HCEC 1CT (cell line): ENCODE measurements around the gene PCDHGA1.
"Not testable (repeated sequence)": the region's sequence is repeated elsewhere in the genome, so short reads cannot be mapped to it uniquely, and the experiment has no call there.

Experiments used
- DNase-seq: peaks from one replicate; pipeline ENCODE4 v3.0.0-alpha.2; 2017

Gene PCDHGA1

GRCh38 chr5:141383345-141383744, 53.0 kb downstream of the PCDHGA1 start:
- no peak for DNase-seq

DNA sequence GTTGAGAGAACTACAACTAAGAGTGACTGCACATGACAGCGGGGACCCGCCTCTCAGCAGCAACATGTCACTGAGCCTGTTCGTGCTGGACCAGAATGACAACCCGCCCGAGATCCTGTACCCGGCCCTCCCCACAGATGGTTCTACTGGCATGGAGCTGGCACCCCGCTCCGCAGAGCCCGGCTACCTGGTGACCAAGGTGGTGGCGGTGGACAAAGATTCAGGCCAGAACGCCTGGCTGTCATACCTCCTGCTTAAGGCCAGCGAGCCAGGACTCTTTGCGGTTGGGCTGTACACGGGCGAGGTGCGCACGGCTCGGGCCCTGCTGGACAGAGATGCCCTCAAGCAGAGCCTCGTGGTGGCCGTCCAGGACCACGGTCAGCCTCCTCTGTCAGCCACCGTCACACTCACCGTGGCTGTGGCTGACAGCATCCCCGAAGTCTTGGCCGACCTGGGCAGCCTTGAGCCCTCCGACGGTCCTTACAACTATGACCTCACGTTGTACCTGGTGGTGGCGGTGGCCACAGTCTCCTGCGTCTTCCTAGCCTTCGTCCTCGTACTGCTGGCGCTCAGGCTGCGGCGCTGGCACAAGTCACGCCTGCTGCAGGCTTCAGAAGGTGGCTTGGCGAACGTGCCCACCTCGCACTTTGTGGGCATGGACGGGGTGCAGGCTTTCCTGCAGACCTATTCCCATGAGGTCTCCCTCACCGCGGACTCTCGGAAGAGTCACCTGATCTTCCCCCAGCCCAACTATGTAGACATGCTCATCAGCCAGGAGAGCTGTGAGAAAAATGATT, 54.4 kb downstream of the PCDHGA1 start:
- DNase-seq, result no peak

DNA sequence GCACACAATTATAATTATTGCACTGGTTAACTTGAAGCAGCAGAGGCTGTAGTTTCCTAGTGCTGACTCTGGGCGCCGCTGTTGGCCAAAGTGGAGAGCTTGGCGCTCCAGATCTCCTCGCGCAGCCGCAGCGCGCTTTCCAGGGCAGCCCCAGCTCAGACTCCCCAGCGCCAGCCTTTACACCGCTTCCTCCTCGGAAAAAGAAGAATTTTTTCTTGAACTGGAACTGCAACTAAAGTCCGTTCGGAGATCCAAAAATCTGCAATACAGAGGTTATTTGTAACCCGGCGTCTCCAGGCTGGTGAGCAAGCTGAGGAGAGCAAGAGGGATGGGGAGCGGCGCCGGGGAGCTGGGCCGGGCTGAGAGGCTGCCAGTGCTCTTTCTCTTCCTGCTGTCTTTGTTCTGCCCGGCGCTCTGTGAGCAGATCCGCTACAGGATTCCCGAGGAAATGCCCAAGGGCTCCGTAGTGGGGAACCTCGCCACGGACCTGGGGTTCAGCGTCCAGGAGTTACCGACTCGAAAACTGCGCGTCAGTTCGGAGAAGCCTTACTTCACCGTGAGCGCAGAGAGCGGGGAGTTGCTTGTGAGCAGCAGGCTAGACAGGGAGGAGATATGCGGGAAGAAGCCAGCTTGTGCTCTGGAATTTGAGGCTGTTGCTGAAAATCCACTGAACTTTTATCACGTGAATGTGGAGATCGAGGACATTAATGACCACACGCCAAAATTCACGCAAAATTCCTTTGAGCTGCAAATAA, 57.4 kb downstream of the PCDHGA1 start, which contains the start of gene PCDHGB4:
Gene PCDHGB4 (plus strand): TSS at position 142 of the 755 bp plus-strand sequence. CDS start 187 bp downstream, at position 329.
- DNase-seq, result not testable (repeated sequence)

DNA sequence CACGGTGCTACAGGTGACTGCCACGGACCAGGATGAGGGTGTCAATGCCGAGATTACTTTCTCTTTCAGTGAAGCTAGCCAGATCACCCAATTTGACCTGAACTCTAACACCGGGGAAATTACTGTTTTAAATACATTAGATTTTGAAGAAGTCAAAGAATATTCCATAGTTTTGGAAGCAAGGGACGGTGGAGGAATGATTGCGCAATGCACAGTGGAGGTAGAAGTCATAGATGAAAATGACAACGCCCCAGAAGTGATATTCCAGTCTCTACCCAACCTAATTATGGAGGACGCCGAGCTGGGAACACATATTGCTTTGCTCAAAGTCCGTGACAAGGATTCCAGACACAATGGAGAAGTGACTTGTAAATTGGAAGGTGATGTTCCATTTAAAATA, 58.3 kb downstream of the PCDHGA1 start:
- DNase-seq, result no peak

DNA sequence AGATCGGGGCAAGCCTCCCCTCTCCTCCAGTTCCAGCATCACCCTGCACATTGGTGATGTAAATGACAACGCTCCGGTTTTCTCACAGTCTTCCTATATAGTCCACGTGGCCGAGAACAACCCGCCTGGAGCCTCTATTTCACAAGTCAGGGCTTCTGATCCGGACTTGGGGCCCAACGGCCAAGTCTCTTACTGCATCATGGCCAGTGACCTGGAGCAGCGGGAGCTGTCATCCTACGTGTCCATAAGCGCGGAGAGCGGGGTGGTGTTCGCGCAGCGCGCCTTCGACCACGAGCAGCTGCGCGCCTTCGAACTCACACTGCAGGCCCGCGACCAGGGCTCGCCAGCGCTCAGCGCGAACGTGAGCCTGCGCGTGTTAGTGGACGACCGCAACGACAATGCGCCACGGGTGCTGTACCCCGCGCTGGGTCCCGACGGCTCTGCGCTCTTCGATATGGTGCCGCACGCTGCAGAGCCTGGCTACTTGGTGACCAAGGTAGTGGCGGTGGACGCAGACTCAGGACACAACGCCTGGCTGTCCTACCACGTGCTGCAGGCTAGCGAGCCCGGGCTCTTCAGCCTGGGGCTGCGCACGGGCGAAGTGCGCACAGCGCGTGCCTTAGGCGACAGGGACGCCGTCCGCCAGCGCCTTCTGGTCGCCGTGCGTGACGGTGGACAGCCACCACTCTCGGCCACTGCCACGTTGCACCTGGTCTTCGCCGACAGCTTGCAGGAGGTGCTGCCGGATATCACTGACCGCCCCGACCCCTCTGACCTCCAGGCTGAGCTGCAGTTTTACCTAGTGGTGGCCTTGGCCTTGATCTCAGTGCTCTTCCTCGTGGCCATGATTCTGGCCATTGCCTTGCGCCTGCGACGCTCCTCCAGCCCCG, 59.1 kb downstream of the PCDHGA1 start:
- no peak for DNase-seq

DNA sequence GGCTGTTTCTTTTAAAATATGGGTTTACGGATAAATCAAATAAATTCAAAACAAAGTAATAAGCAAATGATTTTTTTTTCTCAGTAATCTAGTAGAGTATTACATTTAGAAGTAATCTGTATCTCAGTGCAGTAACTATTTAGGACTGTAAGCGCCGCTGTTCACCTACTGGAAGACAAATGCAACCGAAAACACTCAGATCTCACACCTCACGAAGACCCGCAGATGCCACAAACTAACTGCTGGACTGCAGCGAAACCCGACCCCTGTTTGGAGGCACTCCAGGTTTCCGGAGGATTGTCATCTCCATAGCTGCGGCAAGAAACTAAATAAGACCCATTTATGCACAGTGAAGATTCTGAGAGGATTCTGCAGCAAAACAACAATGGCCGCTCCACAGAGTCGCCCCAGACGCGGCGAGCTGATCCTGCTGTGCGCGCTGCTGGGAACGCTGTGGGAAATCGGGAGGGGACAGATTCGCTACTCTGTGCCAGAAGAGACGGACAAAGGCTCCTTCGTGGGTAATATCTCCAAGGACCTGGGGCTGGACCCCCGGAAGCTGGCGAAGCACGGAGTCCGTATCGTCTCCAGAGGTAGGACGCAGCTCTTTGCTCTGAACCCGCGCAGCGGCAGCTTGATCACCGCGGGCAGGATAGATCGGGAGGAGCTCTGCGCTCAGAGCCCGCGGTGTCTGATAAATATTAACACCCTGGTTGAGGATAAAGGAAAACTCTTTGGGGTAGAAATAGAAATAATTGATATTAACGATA, 62.3 kb downstream of the PCDHGA1 start, which contains the start of gene PCDHGA8:
Gene PCDHGA8 (plus strand): TSS at position 205 of the 770 bp plus-strand sequence. CDS start 181 bp downstream, at position 386.
- no peak for DNase-seq

DNA sequence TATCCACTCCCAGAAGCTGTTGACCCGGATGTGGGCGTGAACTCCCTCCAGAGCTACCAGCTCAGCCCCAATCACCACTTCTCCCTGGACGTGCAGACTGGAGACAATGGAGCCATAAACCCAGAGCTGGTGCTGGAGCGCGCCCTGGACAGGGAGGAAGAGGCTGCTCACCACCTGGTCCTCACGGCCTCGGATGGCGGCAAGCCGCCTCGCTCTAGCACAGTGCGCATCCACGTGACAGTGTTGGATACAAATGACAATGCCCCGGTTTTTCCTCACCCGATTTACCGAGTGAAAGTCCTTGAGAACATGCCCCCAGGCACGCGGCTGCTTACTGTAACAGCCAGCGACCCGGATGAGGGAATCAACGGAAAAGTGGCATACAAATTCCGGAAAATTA, 63.0 kb downstream of the PCDHGA1 start:
- no peak for DNase-seq

DNA sequence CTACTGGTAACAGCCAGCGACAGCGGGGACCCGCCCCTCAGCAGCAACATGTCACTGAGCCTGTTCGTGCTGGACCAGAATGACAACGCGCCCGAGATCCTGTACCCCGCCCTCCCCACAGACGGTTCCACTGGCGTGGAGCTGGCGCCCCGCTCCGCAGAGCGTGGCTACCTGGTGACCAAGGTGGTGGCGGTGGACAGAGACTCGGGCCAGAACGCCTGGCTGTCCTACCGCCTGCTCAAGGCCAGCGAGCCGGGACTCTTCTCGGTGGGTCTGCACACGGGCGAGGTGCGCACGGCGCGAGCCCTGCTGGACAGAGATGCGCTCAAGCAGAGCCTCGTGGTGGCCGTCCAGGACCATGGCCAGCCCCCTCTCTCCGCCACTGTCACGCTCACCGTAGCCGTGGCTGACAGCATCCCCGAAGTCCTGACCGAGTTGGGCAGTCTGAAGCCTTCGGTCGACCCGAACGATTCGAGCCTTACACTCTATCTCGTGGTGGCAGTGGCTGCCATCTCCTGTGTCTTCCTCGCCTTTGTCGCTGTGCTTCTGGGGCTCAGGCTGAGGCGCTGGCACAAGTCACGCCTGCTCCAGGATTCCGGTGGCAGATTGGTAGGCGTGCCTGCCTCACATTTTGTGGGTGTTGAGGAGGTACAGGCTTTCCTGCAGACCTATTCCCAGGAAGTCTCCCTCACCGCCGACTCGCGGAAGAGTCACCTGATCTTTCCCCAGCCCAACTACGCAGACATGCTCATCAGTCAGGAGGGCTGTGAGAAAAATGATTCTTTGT, 64.3 kb downstream of the PCDHGA1 start:
- DNase-seq, result not testable (repeated sequence)

DNA sequence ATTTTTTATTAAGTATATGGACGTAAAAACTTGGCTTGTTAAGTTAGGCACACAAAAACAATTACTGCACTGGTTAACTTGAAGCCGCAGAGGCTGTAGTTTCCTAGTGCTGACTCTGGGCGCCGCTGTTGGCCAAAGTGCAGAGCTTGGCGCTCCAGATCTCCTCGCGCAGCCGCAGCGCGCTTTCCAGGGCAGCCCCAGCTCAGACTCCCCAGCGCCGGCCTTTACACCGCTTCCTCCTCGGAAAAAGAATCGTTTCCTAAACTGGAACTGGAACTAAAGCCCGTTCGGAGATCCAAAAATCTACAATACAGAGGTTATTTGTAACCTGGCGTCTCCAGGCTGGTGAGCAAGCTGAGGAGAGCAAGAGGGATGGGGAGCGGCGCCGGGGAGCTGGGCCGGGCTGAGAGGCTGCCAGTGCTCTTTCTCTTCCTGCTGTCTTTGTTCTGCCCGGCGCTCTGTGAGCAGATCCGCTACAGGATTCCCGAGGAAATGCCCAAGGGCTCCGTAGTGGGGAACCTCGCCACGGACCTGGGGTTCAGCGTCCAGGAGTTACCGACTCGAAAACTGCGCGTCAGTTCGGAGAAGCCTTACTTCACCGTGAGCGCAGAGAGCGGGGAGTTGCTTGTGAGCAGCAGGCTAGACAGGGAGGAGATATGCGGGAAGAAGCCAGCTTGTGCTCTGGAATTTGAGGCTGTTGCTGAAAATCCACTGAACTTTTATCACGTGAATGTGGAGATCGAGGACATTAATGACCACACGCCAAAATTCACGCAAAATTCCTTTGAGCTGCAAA, 67.6 kb downstream of the PCDHGA1 start, which contains the start of gene PCDHGB5:
Gene PCDHGB5 (plus strand): TSS at position 192 of the 796 bp plus-strand sequence. CDS start 181 bp downstream, at position 373.
- peak; percentile 44 for DNase-seq

GRCh38 chr5:141398608-141399007, 68.3 kb downstream of the PCDHGA1 start:
- no peak for DNase-seq

GRCh38 chr5:141399555-141400258, 69.4 kb downstream of the PCDHGA1 start:
- DNase-seq, result no peak

DNA sequence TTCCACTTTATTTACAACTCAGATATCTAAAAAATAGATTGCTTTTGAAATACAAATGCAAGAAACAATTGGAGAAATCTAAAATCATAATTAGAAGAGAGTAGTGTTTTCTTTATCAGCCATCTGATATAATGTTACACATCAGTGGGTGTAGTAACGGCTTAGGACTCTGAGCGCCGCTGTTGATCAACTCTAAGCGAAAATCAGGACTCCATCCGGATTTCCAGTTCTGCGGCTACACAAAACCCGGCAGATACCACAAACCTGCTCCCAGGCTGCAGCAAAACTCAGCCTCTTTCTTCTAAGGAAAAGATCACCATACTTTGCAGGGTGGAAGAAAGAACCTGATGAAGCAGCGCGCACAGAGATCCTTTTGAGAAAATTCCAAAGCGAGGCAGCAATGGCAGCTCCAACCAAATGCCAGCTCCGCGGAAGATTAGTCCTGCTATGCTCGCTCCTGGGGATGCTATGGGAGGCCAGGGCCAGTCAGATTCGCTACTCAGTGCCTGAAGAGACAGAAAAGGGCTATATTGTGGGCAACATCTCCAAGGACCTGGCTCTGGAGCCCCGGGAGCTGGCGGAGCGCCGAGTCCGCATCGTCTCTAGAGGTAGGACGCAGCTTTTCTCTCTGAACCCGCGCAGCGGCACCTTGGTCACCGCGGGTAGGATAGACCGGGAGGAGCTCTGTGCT, 72.4 kb downstream of the PCDHGA1 start, which contains the start of gene PCDHGA9:
Gene PCDHGA9 (plus strand): TSS at position 226 of the 691 bp plus-strand sequence. CDS start 175 bp downstream, at position 401.
- peak; percentile 42 for DNase-seq

GRCh38 chr5:141403387-141403786, 73.1 kb downstream of the PCDHGA1 start:
- DNase-seq, result no peak

- not testable (repeated sequence) for DNase-seq
Observed at GRCh38 chr5:141407790-141408505, 77.6 kb downstream of the PCDHGA1 start, which contains the start of gene PCDHGB6. Gene PCDHGB6 (plus strand): TSS chr5:141408021. CDS start chr5:141408203, 182 bp downstream.

- no peak for DNase-seq
Observed at GRCh38 chr5:141409598-141410306, 79.4 kb downstream of the PCDHGA1 start.

DNA sequence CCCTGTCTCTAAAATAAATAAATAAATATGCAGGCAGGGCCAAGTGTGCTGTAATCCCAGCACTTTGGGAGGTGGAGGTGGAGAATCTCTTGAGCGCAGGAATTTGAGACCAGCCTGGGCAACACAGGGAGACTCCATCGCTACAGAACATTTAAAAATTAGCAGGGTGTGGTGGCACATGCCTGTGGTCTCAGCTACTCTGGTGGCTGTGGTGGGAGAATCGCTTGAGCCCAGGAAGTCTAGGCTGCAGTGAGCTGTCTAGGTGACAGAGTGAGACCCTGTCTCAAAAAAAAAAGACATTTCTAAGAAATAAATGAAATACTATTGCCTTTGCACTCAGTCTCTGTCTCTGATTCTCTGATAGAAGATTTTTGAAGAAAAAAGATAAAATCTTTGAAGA, 81.3 kb downstream of the PCDHGA1 start:
- no peak for DNase-seq
